Common myeloid progenitor, CD34-positive (primary cell): Measurements from ENCODE around the gene LYPD6.

Experiments used
- CTCF ChIA-PET: fragments of 350-600 bp; sonication (Branson Sonifier 250); formaldehyde crosslinking; loops from one replicate; lab custom pipeline; 2021; ENCODE audit warnings: antibody characterized with exemption; lab: Charles Lee
- POLR2A ChIA-PET: fragments of 350-600 bp; sonication (Branson Sonifier 250); formaldehyde crosslinking; loops from one replicate; lab custom pipeline; 2021; ENCODE audit warnings: antibody characterized with exemption; lab: Charles Lee
- DNase-seq, 3 donors: peaks; one replicate each; pipeline versions ENCODE4 v3.0.0 to v3.0.0-alpha.2; 2013
- H3K27ac ChIP-seq, 2 experiments: 1 replicate in 1 of 2; 2 replicates in 1 of 2; pipeline ENCODE4 v1.7.0; 2013; ENCODE audit warnings: inconsistent platforms in 2 of 2, low read length in 2 of 2, mild to moderate bottlenecking in 2 of 2, low read depth in 1 of 2, moderate library complexity in 1 of 2; ENCODE audit not compliant: severe bottlenecking in 2 of 2, insufficient read depth in 1 of 2, poor library complexity in 1 of 2
- H3K27me3 ChIP-seq, 5 experiments: replicated peaks in 2 of 5; 1 replicate in 3 of 5; 2 replicates in 2 of 5; pipeline versions ENCODE4 v1.6.1 to v1.7.0; 2013; ENCODE audit warnings: low read length in 4 of 5, mild to moderate bottlenecking in 2 of 5, moderate library complexity in 2 of 5, inconsistent platforms in 1 of 5; ENCODE audit not compliant: insufficient read depth in 5 of 5, control insufficient read depth in 4 of 5
- H3K36me3 ChIP-seq, 4 experiments: 1 replicate in 2 of 4; 2 replicates in 2 of 4; pipeline versions ENCODE4 v1.6.1 to v1.7.0; 2013; ENCODE audit warnings: low read length in 3 of 4, control low read depth in 1 of 4, mild to moderate bottlenecking in 1 of 4; ENCODE audit not compliant: control insufficient read depth in 4 of 4, insufficient read depth in 4 of 4
- H3K4me1 ChIP-seq, 4 experiments: 1 replicate in 3 of 4; 2 replicates in 1 of 4; pipeline versions ENCODE4 v1.6.1 to v1.7.1; 2013; ENCODE audit warnings: low read length in 3 of 4, mild to moderate bottlenecking in 3 of 4, control low read depth in 1 of 4, inconsistent platforms in 1 of 4, moderate library complexity in 1 of 4; ENCODE audit not compliant: control insufficient read depth in 4 of 4, insufficient read depth in 4 of 4; ENCODE audit errors: control extremely low read depth in 1 of 4
- H3K4me3 ChIP-seq, 7 experiments: 1 replicate in 4 of 7; 2 replicates in 3 of 7; pipeline versions ENCODE4 v1.5.1 to v1.7.0; 2013; ENCODE audit warnings: mild to moderate bottlenecking in 7 of 7, low read length in 6 of 7, moderate library complexity in 6 of 7, inconsistent platforms in 2 of 7, low read depth in 2 of 7, control low read depth in 1 of 7; ENCODE audit not compliant: insufficient read depth in 4 of 7, control insufficient read depth in 1 of 7; ENCODE audit errors: extremely low read depth in 1 of 7
- H3K9me3 ChIP-seq, 5 experiments: 1 replicate in 4 of 5; 2 replicates in 1 of 5; pipeline versions ENCODE4 v1.6.1 to v1.7.1; 2013; ENCODE audit warnings: low read length in 4 of 5, mild to moderate bottlenecking in 2 of 5, inconsistent platforms in 1 of 5, low read depth in 1 of 5, moderate library complexity in 1 of 5; ENCODE audit not compliant: control insufficient read depth in 4 of 5, insufficient read depth in 2 of 5; ENCODE audit errors: control extremely low read depth in 1 of 5
- WGBS: methylation state at CpG from one replicate; pipeline ENCODE4 v1.1.5; 2013; ENCODE audit not compliant: insufficient coverage; 5-methylcytosine and 5-hydroxymethylcytosine counted together

The LYPD6 gene

GRCh38 chr2:149420053-149420963 is 89.9 kb downstream of the LYPD6 start:
- 96% methylated on average over 11 of the region's 13 CpGs for WGBS
- Histone ChIP-seq H3K27me3 (no peaks in the 10 kb centered on the region), H3K36me3 (no peaks in the 10 kb centered on the region), H3K4me1 (no peaks in the 10 kb centered on the region), H3K9me3 (no peaks in the 10 kb centered on the region), H3K27ac (no peak overlapping the region), H3K4me3 (no peak overlapping the region)
- DNase-seq = no peak
- POLR2A ChIA-PET = no interaction called here
- CTCF ChIA-PET = no interaction called here

GRCh38 chr2:149421791-149422190 is 91.4 kb downstream of the LYPD6 start:
- ChIA-PET POLR2A (no interaction called here), CTCF (interaction anchor here (1.1 kb wide), 1 partner anchor 13 kb away, joined by 3 read pairs; no protein-coding TSS in a partner anchor)
- H3K4me1 ChIP-seq = no peaks in the 10 kb centered on the region
- no peak for DNase-seq
- H3K36me3 ChIP-seq = no peaks in the 10 kb centered on the region
- WGBS = 92% methylated on average over 4 of the region's 4 CpGs
- H3K27me3 ChIP-seq = no peaks in the 10 kb centered on the region
- H3K27ac ChIP-seq = no peak overlapping the region
- no peaks in the 10 kb centered on the region for H3K9me3 ChIP-seq
- H3K4me3 ChIP-seq = no peak overlapping the region

- WGBS = 80% methylated on average over 1 of the region's 2 CpGs
- H3K4me1 ChIP-seq = no peaks in the 10 kb centered on the region
- no peaks in the 10 kb centered on the region for H3K36me3 ChIP-seq
- no peak overlapping the region for H3K4me3 ChIP-seq
- POLR2A ChIA-PET = no interaction called here
- H3K27ac ChIP-seq = no peak overlapping the region
- CTCF ChIA-PET = interaction anchor here (1.1 kb wide), 1 partner anchor 12 kb away, joined by 3 read pairs; no protein-coding TSS in a partner anchor
- no peaks in the 10 kb centered on the region for H3K9me3 ChIP-seq
- DNase-seq = no peak
- no peaks in the 10 kb centered on the region for H3K27me3 ChIP-seq
Observed at GRCh38 chr2:149422337-149422990, 92.1 kb downstream of the LYPD6 start.

GRCh38 chr2:149422991-149423338 is 92.6 kb downstream of the LYPD6 start:
- no peaks in the 10 kb centered on the region for H3K9me3 ChIP-seq
- POLR2A ChIA-PET = no interaction called here
- no peak overlapping the region for H3K27ac ChIP-seq
- H3K4me1 ChIP-seq = no peaks in the 10 kb centered on the region
- no peak overlapping the region for H3K4me3 ChIP-seq
- DNase-seq = no peak
- H3K27me3 ChIP-seq = no peaks in the 10 kb centered on the region
- no peaks in the 10 kb centered on the region for H3K36me3 ChIP-seq
- CTCF ChIA-PET = no interaction called here

- no peak overlapping the region for H3K27ac ChIP-seq
- H3K4me3 ChIP-seq = no peak overlapping the region
- ChIA-PET CTCF (no interaction called here), POLR2A (no interaction called here)
- no peaks in the 10 kb centered on the region for H3K36me3 ChIP-seq
- no peaks in the 10 kb centered on the region for H3K4me1 ChIP-seq
- no peaks in the 10 kb centered on the region for H3K27me3 ChIP-seq
- DNase-seq = no peak
- no CpG with 5 or more reads among the region's 4 CpGs for WGBS
- no peaks in the 10 kb centered on the region for H3K9me3 ChIP-seq
Observed at GRCh38 chr2:149423630-149424029, 93.2 kb downstream of the LYPD6 start.

- no peaks in the 10 kb centered on the region for H3K36me3 ChIP-seq
- no peaks in the 10 kb centered on the region for H3K27me3 ChIP-seq
- no peak overlapping the region for H3K27ac ChIP-seq
- ChIA-PET CTCF (no interaction called here), POLR2A (no interaction called here)
- H3K4me3 ChIP-seq = no peak overlapping the region
- no peaks in the 10 kb centered on the region for H3K9me3 ChIP-seq
- no peaks in the 10 kb centered on the region for H3K4me1 ChIP-seq
- 100% methylated on average over 3 of the region's 3 CpGs for WGBS
- DNase-seq = no peak
Observed at GRCh38 chr2:149427387-149427786, 97.0 kb downstream of the LYPD6 start.

- CTCF ChIA-PET = no interaction called here
Observed at GRCh38 chr2:149428783-149429182, 98.4 kb downstream of the LYPD6 start.

More at GRCh38 chr2:149428783-149429182, 98.4 kb downstream of the LYPD6 start:
- DNase-seq = no peak
- Histone ChIP-seq H3K27me3 (no peaks in the 10 kb centered on the region), H3K36me3 (no peaks in the 10 kb centered on the region), H3K4me3 (no peak overlapping the region), H3K9me3 (no peaks in the 10 kb centered on the region), H3K4me1 (no peaks in the 10 kb centered on the region), H3K27ac (no peak overlapping the region)
- WGBS = 96% methylated on average over 2 of the region's 2 CpGs
- POLR2A ChIA-PET = no interaction called here
